Measurements from ENCODE around the gene AGT.

AGT gene

GRCh38 chr1:230747127-230747730 lies 33.3 kb upstream of the AGT start, which contains the start of gene CAPN9:
CAPN9 (plus strand) TSS chr1:230747388; CDS start chr1:230747497, 109 bp downstream.
- H3K4me1 ChIP-seq = no peaks in the 10 kb centered on the region
- H3K36me3 ChIP-seq = no peaks in the 10 kb centered on the region
- DNase-seq = no peak
- H3K9me3 ChIP-seq = no peaks in the 10 kb centered on the region
- H3K27me3 ChIP-seq = no peaks in the 10 kb centered on the region
- no peak within 1 kb of the TSS for H3K4me3 ChIP-seq (ENCODE audit: low read depth, low read length)
- TF ChIP-seq, protein P1, sequence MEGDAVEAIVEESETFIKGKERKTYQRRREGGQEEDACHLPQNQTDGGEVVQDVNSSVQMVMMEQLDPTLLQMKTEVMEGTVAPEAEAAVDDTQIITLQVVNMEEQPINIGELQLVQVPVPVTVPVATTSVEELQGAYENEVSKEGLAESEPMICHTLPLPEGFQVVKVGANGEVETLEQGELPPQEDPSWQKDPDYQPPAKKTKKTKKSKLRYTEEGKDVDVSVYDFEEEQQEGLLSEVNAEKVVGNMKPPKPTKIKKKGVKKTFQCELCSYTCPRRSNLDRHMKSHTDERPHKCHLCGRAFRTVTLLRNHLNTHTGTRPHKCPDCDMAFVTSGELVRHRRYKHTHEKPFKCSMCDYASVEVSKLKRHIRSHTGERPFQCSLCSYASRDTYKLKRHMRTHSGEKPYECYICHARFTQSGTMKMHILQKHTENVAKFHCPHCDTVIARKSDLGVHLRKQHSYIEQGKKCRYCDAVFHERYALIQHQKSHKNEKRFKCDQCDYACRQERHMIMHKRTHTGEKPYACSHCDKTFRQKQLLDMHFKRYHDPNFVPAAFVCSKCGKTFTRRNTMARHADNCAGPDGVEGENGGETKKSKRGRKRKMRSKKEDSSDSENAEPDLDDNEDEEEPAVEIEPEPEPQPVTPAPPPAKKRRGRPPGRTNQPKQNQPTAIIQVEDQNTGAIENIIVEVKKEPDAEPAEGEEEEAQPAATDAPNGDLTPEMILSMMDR (IDR thresholded peaks at IDR 0.05; ENCODE audit: low read depth, low read length) = no peak

GRCh38 chr1:230746617-230747016 lies 32.7 kb upstream of the AGT start:
- H3K9me3 ChIP-seq = no peaks in the 10 kb centered on the region
- DNase-seq = no peak
- H3K4me3 ChIP-seq (ENCODE audit: low read depth, low read length) = no peak overlapping the region
- no peaks in the 10 kb centered on the region for H3K36me3 ChIP-seq
- TF ChIP-seq, protein P1 (IDR thresholded peaks at IDR 0.05; ENCODE audit: low read depth, low read length) = no peak
- H3K27me3 ChIP-seq = no peaks in the 10 kb centered on the region
- no peaks in the 10 kb centered on the region for H3K4me1 ChIP-seq

GRCh38 chr1:230745071-230745470 lies 31.1 kb upstream of the AGT start:
- H3K4me1 ChIP-seq = no peaks in the 10 kb centered on the region
- no peaks in the 10 kb centered on the region for H3K36me3 ChIP-seq
- H3K27me3 ChIP-seq = no peaks in the 10 kb centered on the region
- DNase-seq = no peak
- no peaks in the 10 kb centered on the region for H3K9me3 ChIP-seq
- H3K4me3 ChIP-seq (ENCODE audit: low read depth, low read length) = no peak overlapping the region
- TF ChIP-seq, protein P1 (IDR thresholded peaks at IDR 0.05; ENCODE audit: low read depth, low read length) = no peak

DNA sequence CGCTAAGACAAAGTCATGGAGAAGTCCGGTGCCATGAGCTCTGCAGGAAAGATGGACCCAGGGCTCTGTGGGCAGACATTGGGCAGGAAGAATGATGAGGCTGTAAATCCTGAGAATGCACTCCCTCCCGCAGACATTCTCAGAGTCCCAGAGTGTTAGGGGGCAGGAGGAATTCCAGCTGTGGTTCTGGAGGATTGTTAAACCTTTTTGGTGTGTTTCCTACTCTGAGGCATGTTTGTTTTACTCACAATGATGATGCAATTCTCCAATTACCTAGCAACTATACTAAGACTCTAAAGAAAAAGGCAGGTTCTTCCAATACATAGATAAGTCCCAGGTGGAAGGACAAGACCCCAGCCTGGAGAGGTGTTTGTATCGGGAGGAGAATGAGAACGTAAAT lies 30.5 kb upstream of the AGT start:
- TF ChIP-seq, protein P1 (IDR thresholded peaks at IDR 0.05; ENCODE audit: low read depth, low read length) = no peak
- H3K27me3 ChIP-seq = no peaks in the 10 kb centered on the region
- DNase-seq = no peak
- no peaks in the 10 kb centered on the region for H3K4me1 ChIP-seq
- no peaks in the 10 kb centered on the region for H3K9me3 ChIP-seq
- no peaks in the 10 kb centered on the region for H3K36me3 ChIP-seq
- no peak overlapping the region for H3K4me3 ChIP-seq (ENCODE audit: low read depth, low read length)

DNA sequence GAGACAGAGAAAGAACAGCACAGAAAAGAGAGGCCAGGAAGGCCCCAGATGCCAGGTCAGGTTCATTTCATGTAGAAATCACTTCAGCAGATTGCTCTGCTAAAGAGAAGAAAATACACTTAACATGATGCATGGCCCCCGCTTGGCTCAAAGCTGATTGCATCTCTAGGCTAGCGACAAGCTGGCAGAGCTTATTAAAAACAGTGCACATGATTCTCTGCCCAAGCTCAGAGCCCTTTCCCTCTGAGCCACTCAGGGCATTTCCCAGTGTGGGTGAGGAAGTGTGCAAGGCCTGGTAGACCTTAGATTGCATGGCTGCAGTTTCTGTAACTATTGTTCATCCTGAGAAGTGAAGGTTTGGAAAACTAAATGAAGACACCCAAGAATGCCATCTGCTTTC lies 30.0 kb upstream of the AGT start:
- H3K4me1 ChIP-seq = no peaks in the 10 kb centered on the region
- H3K36me3 ChIP-seq = no peaks in the 10 kb centered on the region
- DNase-seq = no peak
- TF ChIP-seq, protein P1 (IDR thresholded peaks at IDR 0.05; ENCODE audit: low read depth, low read length) = no peak
- no peaks in the 10 kb centered on the region for H3K9me3 ChIP-seq
- H3K4me3 ChIP-seq (ENCODE audit: low read depth, low read length) = no peak overlapping the region
- no peaks in the 10 kb centered on the region for H3K27me3 ChIP-seq

- no peaks in the 10 kb centered on the region for H3K9me3 ChIP-seq
- H3K36me3 ChIP-seq = no peaks in the 10 kb centered on the region
- no peak overlapping the region for H3K4me3 ChIP-seq (ENCODE audit: low read depth, low read length)
- no peak for DNase-seq
- no peaks in the 10 kb centered on the region for H3K4me1 ChIP-seq
- H3K27me3 ChIP-seq = no peaks in the 10 kb centered on the region
- TF ChIP-seq, protein P1 (IDR thresholded peaks at IDR 0.05; ENCODE audit: low read depth, low read length) = no peak
Observed at GRCh38 chr1:230739564-230740290, 25.8 kb upstream of the AGT start.
